HG02571 (cell line): ENCODE results near the gene DNAI2.
"Not testable (repeated sequence)": the region's sequence is repeated elsewhere in the genome, so short reads cannot be mapped to it uniquely, and the experiment has no call there.

Experiments used
- ATAC-seq: cut with Tn5 transposase; IDR thresholded peaks from one replicate; pipeline ENCODE4 v1.9.1; 2021; ENCODE audit warnings: mild to moderate bottlenecking, moderate library complexity; ENCODE audit not compliant: unreplicated experiment

DNAI2 gene

GRCh38 chr17:74245145-74245831, 28.7 kb upstream of the DNAI2 start:
- no peak for ATAC-seq

- no peak for ATAC-seq
Measured at GRCh38 chr17:74245871-74246270, 28.2 kb upstream of the DNAI2 start.

DNA sequence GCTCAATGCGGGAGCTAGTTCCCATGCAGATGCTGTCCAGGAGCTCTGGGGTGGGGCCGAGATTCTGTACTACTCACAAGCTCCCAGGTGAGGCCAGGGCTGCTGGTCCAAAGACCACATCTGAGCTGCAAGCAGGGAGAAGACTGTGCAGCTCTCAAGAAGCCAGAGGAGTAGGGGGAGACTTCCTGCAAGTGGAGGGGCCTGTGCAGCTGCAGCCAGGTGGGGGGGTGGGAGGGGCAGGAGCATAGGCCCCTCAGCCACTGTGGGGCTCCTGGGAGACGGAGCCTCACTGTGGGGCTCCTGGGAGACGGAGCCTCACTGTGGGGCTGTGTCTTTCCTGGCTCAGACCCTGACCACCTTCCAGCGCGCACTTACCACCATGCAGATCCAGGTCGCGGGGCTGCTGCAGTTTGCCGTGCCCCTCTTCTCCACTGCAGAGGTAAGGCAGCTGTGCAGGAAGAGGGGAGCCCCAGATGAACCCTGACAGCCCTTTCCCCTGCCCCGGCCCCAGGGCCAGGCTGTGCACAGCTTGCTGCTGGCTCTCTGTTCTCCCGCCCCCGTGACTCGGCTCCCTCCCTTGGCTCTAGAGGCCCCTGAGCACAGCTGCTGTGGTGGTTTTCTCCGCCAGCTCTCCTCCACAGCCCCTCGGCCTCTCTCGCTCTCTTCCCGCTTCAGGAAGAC, 24.3 kb upstream of the DNAI2 start:
- no peak for ATAC-seq

DNA sequence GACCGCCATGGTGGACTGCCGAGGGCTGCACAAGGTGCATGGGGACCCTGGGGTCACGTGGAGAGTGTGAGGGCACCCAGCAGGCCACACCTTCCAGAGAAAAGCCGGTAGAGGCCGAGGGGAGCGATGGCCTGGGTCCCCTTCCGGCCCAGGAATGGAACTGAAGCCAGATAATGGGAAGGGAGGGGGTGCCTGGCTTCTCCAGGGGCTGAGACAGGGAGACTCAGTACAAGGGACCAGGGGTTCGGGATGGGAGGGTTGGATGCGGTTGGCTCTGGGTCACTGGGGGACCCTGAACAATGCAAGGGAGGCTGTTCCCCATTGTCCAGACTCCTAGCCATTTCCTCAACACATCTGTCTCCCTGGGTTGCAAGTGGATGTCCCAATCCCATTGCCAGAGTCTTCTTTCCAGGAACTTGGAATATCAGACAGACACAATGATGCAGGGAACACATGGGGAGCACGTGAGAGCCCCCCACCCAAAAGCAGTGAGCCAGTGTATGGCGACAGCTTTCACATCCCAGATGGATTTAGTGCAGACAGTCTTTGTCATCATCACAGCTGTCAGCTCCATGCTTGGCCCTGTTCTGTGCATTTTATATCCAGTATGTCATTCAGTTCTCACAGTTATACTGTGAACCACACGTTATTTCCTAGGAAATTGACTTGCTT, 23.6 kb upstream of the DNAI2 start:
- no peak for ATAC-seq

GRCh38 chr17:74251051-74251450, 23.0 kb upstream of the DNAI2 start:
- ATAC-seq: no peak

DNA sequence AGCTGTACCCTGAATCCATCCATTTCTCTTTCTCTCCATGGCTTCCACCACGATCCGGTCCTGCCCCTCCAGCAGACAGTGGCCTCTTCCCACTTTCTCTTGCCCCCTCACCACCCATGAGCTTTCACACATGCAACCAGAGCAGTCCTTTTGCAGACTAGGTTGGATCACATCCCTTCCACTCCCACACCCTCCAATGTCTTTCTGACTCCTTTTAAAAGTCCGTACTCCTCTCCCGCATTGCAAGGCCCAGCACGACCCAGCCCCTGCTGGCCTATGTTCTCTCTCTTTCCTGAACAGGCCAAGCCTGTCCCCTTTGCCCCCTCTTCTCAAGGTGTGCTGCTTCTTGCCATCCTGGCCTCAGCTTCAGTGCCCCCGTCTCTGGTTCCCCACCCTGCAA, 22.5 kb upstream of the DNAI2 start:
- ATAC-seq: no peak

DNA sequence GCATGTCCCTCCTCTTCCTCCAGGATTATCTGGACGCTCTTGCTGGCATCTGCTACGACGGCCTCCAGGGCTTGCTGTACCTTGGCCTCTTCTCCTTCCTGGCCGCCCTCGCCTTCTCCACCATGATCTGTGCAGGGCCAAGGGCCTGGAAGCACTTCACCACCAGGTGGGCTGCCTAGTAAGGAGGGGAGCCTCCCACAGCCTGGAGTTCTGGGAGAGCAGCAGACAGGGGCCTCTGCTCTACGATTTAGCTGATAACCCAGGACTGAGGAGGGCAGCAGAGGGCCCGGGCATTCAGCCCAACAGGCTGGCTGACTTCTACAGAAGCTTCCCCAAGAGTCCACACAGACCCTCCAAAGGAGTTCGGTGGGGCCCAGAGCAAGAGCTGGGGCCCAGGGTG, 21.8 kb upstream of the DNAI2 start:
- ATAC-seq: no peak

DNA sequence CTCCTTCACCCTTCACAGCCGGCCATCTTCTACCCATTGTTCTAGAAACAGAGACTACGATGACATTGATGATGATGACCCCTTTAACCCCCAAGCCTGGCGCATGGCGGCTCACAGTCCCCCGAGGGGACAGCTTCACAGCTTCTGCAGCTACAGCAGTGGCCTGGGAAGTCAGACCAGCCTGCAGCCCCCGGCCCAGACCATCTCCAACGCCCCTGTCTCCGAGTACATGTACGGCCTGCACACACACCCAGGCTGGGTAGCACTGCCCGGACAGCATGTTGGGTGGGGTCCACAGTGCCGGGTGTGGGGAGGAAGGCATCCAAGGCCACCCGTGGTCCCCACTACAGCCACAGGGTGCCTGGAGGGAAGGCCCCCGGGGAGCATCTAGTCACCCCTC, 21.0 kb upstream of the DNAI2 start:
- ATAC-seq: no peak

DNA sequence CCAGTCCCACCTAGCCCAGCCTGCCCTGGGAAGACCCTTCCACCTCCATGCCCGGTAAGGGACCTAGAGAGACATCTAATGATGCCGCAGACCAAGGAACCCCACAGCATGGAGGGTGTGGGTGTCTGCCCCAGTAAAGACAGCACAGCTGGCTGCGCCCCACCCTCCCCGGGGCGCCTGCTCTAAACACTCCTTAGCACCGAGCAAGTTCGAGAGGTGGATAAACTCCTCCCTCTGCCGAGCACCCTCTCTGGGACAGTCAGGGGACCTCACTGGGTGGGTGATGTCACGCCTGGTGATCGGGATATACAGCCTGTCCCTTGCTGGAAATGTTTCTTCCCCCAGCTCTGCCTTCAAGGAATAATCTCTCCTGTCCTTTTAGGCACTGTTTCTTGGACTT, 16.7 kb upstream of the DNAI2 start:
- no peak for ATAC-seq

GRCh38 chr17:74259667-74260524, 14.1 kb upstream of the DNAI2 start:
- ATAC-seq: no peak

DNA sequence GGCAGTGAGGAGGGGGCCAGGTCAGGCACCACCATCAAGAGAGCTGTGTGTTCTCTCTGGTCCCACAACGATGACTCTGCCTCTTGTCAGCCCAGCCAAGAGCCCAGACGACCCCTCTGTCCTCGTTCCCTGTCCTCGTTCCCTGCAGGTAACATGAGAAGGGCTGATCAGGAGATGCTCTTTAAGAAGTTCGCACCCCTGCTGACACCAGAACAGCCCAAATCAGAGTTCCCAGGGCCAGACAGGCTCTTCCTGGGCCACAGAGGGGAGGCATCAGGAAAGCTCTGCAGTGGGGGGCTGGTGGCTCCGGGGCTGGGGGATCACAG, 13.5 kb upstream of the DNAI2 start:
- ATAC-seq: no peak

- no peak for ATAC-seq
Measured at GRCh38 chr17:74262601-74263000, 11.4 kb upstream of the DNAI2 start.

- not testable (repeated sequence) for ATAC-seq
Measured at GRCh38 chr17:74267054-74267453, 7.0 kb upstream of the DNAI2 start.

DNA sequence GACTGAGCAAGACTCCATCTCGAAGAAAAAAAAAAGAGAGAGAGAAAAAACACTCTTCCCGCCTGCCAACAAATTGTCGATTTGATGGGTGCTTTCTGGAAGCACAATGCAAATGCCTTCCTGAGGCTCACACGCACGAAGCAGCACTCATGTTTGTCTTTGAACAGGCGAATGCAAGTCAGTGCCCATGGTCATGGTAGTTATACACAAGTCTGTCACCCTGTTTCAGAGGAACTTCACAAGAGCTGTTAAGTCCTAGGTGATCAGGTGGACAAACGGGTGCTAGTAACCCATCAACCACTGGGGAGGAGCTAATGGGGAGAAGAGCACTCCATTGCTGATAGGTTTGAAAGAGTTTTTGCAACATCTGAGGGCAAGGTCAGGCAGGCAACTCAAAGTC, 6.5 kb upstream of the DNAI2 start:
- no peak for ATAC-seq

DNA sequence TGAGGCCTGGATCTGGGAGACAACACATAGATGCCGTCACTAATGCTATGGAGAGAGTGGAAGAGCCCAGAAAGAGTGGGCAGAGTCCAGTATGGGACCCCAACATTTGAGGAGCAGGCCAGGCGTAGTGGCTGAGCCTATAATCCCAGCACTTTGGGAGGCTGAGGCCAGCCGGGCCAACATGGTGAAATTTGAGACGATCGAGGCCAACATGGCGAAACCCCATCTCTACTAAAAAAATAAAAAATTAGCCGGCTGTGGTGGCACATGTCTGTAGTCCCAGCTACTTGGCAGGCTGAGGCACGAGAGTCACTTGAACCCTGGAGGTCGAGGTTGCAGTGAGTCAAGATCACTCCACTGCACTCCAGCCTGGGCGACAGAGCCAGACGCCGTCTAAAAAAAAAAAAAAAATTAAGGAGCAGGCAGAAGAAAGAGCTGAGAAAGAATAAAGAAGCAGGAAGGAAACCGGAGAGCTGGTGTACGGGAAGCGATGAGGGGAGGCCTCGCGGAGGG, 6.0 kb upstream of the DNAI2 start:
- ATAC-seq: no peak

DNA sequence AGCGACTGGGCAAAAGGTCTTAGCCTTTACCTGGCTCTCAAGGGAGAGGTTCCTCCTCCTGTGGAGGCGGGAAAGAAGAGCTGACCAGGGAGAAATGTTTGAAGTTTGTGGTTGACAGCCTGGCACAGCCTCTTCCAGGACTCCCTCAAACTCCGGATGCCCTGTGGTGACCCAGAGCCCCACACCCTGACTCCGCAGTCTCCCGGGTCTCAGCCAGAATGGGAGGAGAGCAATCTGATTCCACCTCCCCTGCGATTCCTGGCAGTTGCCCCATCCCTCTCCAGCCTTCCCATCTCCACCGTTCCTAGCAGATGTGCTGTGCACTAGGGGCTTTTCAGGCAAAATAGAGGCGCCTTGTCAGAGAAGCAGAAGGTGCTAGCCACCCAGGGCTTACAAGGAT, 5.5 kb upstream of the DNAI2 start:
- no peak for ATAC-seq

- ATAC-seq: no peak
Measured at GRCh38 chr17:74270333-74270732, 3.7 kb upstream of the DNAI2 start.

GRCh38 chr17:74271281-74271680, 2.8 kb upstream of the DNAI2 start:
- ATAC-seq: no peak

DNA sequence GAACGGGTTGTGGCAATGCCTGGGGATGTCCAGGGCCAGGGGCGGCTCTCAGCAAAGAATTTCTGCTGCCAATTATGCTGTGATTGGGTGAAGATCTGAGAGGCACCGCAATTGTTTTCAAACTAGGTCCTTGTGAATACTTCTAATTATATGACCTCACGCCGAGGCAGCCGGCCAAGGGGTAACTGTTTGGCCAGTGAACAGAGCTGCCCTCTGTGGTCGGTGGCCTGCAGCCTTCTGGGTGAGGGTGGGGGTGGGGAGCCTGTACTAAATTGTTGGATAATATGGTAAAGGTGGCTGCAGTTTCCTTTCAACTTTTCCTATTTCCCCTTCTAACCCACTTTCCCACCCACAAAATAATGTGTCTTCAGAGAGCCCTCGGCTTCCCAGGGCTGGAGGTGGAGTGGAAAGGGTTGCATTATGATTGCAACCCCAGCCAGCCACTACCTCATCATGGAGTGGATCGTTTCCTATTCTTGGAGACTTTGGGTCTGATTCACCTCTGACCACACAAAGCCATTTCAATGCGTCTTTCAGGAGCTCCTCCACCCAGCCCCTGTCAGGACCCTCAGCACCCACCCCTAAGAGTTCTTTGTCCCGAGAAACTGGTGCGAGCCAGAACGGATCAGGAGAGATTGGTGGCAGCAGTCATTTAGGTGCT, 2.0 kb upstream of the DNAI2 start:
- no peak for ATAC-seq

GRCh38 chr17:74272731-74273201, 1.3 kb upstream of the DNAI2 start:
- no peak for ATAC-seq
